Right lobe of liver (tissue), 4 donors: Measurements from ENCODE around the gene ACSL3.

Source experiments
- POLR2A ChIP-seq: fragments of 450-650 bp; IDR thresholded peaks from one replicate; pipeline ENCODE4 v1.6.1; 2017; ENCODE audit warnings: antibody characterized with exemption, mild to moderate bottlenecking
- TF ChIP-seq, protein P1 (sequence below), 4 donors: fragments of 200-600 bp in 3 of 4; fragments of 450-650 bp in 1 of 4; IDR thresholded peaks; one replicate each; pipeline versions ENCODE4 v1.5.1 to v1.8.0; 2016 to 2022; ENCODE audit warnings: antibody characterized with exemption in 4 of 4, mild to moderate bottlenecking in 2 of 4
- donor health status: DM: no; HTN: no; CAD: no.
- donor health status: DM: no; HTN: no; CAD: no.
- donor health status: DM: no; HTN: yes; CAD: no.

DNA sequence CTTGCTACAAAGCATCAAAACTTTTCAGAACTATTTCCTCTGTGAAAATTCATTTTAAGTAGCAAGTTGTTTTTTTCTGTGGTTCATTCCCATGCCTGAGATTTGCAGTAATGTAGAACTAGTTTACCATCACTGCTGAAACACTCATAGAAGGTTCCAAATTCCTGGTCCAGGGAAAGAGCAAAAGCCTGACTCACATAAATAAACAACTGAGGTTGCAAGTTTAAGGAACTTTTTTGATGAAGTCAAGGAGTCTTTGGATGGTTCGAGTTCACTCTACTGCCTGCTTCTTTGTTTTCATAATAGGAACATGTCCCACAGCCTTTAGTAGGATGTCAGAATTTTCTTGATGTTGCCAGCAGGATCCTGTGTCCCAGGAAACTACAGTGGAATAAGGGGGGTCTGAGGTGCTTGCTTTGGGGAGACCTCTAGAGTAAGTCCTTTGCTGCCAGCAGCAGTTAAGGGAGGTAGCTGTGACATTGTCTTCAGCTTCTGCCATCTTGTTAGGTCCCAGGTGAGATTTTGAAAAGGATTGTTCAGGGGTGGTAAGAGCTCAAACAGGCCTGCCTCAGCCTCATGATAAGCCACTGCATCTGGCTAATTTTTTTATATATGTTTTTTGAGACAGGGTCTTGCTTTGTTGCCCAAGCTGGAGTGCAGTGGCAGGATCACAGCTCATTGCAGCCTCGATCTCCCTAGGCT, 43.9 kb downstream of the ACSL3 start:
- no peak for TF ChIP-seq POLR2A
- TF ChIP-seq, protein P1, sequence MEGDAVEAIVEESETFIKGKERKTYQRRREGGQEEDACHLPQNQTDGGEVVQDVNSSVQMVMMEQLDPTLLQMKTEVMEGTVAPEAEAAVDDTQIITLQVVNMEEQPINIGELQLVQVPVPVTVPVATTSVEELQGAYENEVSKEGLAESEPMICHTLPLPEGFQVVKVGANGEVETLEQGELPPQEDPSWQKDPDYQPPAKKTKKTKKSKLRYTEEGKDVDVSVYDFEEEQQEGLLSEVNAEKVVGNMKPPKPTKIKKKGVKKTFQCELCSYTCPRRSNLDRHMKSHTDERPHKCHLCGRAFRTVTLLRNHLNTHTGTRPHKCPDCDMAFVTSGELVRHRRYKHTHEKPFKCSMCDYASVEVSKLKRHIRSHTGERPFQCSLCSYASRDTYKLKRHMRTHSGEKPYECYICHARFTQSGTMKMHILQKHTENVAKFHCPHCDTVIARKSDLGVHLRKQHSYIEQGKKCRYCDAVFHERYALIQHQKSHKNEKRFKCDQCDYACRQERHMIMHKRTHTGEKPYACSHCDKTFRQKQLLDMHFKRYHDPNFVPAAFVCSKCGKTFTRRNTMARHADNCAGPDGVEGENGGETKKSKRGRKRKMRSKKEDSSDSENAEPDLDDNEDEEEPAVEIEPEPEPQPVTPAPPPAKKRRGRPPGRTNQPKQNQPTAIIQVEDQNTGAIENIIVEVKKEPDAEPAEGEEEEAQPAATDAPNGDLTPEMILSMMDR (IDR thresholded peaks at IDR 0.05): no peak
